ENCODE data around the gene DNASE1L1. TPM values are rescaled to one million over a fixed set of nuclear protein-coding genes. Genes with fewer than 3 reads are reported as not detected.

Gene DNASE1L1
- total and polyA plus RNA-seq, 10 donors: 18.1 to 54.5 (median 36.8) TPM

DNA sequence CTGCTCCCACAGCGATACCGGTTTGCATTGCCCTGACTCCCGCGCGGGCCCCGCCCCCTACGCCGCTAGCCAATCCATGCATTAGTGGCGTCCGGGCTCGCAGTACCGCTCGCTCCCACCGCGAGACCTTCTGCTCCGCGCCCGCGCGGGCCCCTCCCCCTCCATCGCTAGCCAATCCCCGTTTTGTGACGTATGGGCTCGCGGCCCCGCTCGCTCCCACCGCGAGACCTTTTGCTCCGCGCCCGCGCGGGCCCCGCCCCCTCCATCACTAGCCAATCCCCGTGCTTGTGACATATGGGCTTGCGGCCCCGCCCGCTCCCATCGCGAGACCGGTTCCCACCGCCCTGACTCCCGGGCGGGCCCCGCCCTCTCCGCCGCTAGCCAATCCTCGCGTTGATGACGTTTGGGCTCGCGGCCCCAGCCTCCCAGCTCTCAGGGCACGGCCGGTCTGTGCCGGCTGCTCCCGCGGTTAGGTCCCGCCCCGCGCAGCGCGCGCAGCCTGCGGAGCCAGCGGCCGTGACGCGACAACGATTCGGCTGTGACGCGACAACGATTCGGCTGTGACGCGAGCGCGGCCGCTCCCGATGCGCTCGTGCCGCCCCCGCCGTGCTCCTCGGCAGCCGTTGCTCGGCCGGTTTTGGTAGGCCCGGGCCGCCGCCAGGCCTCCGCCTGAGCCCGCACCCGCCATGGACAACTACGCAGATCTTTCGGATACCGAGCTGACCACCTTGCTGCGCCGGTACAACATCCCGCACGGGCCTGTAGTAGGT is 30.1 kb downstream of the DNASE1L1 start, which contains the start of gene EMD:
Gene EMD, plus strand, starts transcription at position 497 of the 770 bp plus-strand sequence. Its CDS starts 190 bp downstream, at position 687.
- peak within 1 kb of the TSS; percentile 84 to 99 (median 98) for H3K27ac ChIP-seq
- WGBS, 5 donors: 0 to 61% (median 2%) methylated on average over 13 to 103 of the region's 103 CpGs
- H3K4me1 ChIP-seq: peaks cover 7 to 47% (median 25%) of the 10 kb centered on the region in 6 donors
- TF ChIP-seq, protein P1, sequence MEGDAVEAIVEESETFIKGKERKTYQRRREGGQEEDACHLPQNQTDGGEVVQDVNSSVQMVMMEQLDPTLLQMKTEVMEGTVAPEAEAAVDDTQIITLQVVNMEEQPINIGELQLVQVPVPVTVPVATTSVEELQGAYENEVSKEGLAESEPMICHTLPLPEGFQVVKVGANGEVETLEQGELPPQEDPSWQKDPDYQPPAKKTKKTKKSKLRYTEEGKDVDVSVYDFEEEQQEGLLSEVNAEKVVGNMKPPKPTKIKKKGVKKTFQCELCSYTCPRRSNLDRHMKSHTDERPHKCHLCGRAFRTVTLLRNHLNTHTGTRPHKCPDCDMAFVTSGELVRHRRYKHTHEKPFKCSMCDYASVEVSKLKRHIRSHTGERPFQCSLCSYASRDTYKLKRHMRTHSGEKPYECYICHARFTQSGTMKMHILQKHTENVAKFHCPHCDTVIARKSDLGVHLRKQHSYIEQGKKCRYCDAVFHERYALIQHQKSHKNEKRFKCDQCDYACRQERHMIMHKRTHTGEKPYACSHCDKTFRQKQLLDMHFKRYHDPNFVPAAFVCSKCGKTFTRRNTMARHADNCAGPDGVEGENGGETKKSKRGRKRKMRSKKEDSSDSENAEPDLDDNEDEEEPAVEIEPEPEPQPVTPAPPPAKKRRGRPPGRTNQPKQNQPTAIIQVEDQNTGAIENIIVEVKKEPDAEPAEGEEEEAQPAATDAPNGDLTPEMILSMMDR (IDR thresholded peaks at IDR 0.05 in 8 of 11, conservative IDR thresholded peaks at IDR 0.05 in 3 of 11): peak in 9 of 11 experiments; percentile 13 to 72 (median 33)
- peak; percentile 92 to 93 (median 93) for TF ChIP-seq POLR2AphosphoS5 (IDR thresholded peaks at IDR 0.05)
- TF ChIP-seq POLR2A (IDR thresholded peaks at IDR 0.05): peak in 2 of 3 donors; percentile 31 to 38
- H3K9me3 ChIP-seq: peaks cover 0 to 4% (median 0%) of the 10 kb centered on the region in 8 donors
- H3K27me3 ChIP-seq (replicated peaks in 1 of 7): no peaks in the 10 kb centered on the region
- DNase-seq: peak; percentile 98
- intact Hi-C loops (cut with DNase I; ENCODE audit: low total_unique reads): no loop called here
- H3K36me3 ChIP-seq: peaks cover 0 to 22% (median 0%) of the 10 kb centered on the region in 6 donors
- peak within 1 kb of the TSS; percentile 39 to 79 (median 52) for H3K4me3 ChIP-seq

DNA sequence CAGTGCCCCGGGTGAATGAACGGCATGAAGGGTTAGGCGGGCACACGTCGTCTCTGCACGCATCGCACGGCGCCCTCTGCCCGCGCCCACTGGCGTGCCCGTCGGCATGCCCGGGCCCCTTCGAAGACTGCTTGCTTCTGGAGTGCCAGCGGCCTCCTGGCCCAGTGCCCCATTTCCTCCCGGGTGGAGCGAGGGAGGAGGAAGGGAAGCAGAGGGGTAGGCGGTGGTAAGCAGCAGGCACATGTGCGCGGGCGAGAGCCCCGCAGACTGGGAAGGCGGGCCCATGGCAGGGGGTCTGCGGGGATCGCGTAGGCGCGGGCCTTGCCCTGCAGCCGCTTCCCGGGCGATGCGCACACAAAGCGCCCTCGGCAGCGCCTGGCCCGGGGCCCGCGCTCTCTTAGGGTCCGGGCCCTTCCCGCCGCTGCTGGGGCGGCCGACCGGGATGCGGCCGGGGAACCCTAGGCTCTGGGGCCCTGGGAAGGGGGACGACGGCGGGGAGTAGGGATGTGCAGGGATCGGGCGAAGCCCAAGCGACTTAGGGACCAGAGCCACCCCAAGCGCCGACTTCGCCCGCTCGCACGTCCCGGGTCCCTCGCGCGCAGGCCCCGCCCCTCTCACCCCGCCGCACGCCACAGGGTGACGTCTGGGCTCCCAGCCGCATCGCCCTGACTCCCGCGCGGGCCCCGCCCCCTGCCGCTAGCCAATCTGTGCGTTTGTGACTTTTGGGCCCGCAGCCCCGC is 30.8 kb downstream of the DNASE1L1 start:
- Histone ChIP-seq H3K9me3 (peaks cover 0 to 4% (median 0%) of the 10 kb centered on the region in 8 donors), H3K4me1 (peaks cover 14 to 54% (median 32%) of the 10 kb centered on the region in 6 donors), H3K36me3 (peaks cover 0 to 22% (median 0%) of the 10 kb centered on the region in 6 donors), H3K27ac (peak overlapping the region; percentile 84 to 99 (median 98)), H3K27me3 (replicated peaks in 1 of 7) (no peaks in the 10 kb centered on the region), H3K4me3 (peak overlapping the region in 7 of 8 donors; percentile 19 to 79 (median 42))
- TF ChIP-seq POLR2A (IDR thresholded peaks at IDR 0.05): peak; percentile 16 to 79 (median 55)
- peak; percentile 92 for TF ChIP-seq POLR2AphosphoS5 (IDR thresholded peaks at IDR 0.05)
- TF ChIP-seq, protein P1 (IDR thresholded peaks at IDR 0.05 in 8 of 11, conservative IDR thresholded peaks at IDR 0.05 in 3 of 11): no peak
- WGBS, 5 donors: 0 to 36% (median 1%) methylated on average over 22 to 79 of the region's 79 CpGs
- peak; percentile 89 for DNase-seq
- intact Hi-C loops (cut with DNase I; ENCODE audit: low total_unique reads): no loop called here

DNA sequence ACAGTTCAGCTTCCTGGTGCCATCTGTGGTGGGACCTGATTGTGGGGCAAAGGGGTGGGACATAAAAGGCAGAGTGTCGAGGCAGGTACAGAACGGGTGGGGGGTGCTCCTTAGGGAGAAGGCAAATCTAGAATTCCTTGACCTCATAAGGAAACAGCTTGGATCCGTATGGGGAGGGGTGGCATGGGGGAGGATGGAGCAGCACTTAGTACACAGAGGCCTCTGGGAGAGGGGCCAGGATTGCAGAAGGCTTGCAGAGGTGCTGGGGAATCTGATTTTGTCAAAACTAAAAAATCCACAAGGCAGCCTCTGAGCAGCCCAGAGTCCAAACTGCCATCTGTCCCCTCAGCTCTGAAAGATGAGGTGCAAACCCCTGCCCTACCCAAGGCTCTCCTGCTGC is 32.3 kb downstream of the DNASE1L1 start:
- Histone ChIP-seq H3K27me3 (replicated peaks in 1 of 7) (no peaks in the 10 kb centered on the region), H3K4me1 (peaks cover 15 to 69% (median 45%) of the 10 kb centered on the region in 6 donors), H3K4me3 (no peak overlapping the region), H3K9me3 (peaks cover 0 to 4% (median 0%) of the 10 kb centered on the region in 8 donors), H3K27ac (peak overlapping the region in 1 of 8 donors; percentile 99), H3K36me3 (peaks cover 0 to 14% (median 0%) of the 10 kb centered on the region in 6 donors)
- WGBS, 5 donors: 69 to 86% (median 84%) methylated on average over 3 of the region's 3 CpGs
- intact Hi-C loops (cut with DNase I; ENCODE audit: low total_unique reads): no loop called here
- DNase-seq: no peak
- TF ChIP-seq, protein P1 (IDR thresholded peaks at IDR 0.05 in 8 of 11, conservative IDR thresholded peaks at IDR 0.05 in 3 of 11): no peak
- TF ChIP-seq POLR2A (IDR thresholded peaks at IDR 0.05) (no peak), POLR2AphosphoS5 (IDR thresholded peaks at IDR 0.05) (no peak)

All from spleen (tissue), 11 donors.